22Rv1 (cell line): ENCODE measurements around the gene FIBCD1.

Experiments used
- H3K27ac ChIP-seq: fragments of 450-650 bp; 2 replicates; pipeline ENCODE4 v1.5.1; 2017
- ZFX ChIP-seq: fragments of 450-650 bp; IDR thresholded peaks from 2 replicates; pipeline ENCODE4 v1.6.1; 2017; ENCODE audit warnings: antibody characterized with exemption, borderline replicate concordance
- TF ChIP-seq, protein P1 (sequence below): fragments of 450-650 bp; IDR thresholded peaks from 2 replicates; pipeline ENCODE4 v1.5.1; 2017; ENCODE audit warnings: mild to moderate bottlenecking

The FIBCD1 gene

GRCh38 chr9:130900701-130901497, 38.1 kb downstream of the FIBCD1 start:
- TF ChIP-seq, protein P1, sequence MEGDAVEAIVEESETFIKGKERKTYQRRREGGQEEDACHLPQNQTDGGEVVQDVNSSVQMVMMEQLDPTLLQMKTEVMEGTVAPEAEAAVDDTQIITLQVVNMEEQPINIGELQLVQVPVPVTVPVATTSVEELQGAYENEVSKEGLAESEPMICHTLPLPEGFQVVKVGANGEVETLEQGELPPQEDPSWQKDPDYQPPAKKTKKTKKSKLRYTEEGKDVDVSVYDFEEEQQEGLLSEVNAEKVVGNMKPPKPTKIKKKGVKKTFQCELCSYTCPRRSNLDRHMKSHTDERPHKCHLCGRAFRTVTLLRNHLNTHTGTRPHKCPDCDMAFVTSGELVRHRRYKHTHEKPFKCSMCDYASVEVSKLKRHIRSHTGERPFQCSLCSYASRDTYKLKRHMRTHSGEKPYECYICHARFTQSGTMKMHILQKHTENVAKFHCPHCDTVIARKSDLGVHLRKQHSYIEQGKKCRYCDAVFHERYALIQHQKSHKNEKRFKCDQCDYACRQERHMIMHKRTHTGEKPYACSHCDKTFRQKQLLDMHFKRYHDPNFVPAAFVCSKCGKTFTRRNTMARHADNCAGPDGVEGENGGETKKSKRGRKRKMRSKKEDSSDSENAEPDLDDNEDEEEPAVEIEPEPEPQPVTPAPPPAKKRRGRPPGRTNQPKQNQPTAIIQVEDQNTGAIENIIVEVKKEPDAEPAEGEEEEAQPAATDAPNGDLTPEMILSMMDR = no peak
- no peak for TF ChIP-seq ZFX
- no peak overlapping the region for H3K27ac ChIP-seq

DNA sequence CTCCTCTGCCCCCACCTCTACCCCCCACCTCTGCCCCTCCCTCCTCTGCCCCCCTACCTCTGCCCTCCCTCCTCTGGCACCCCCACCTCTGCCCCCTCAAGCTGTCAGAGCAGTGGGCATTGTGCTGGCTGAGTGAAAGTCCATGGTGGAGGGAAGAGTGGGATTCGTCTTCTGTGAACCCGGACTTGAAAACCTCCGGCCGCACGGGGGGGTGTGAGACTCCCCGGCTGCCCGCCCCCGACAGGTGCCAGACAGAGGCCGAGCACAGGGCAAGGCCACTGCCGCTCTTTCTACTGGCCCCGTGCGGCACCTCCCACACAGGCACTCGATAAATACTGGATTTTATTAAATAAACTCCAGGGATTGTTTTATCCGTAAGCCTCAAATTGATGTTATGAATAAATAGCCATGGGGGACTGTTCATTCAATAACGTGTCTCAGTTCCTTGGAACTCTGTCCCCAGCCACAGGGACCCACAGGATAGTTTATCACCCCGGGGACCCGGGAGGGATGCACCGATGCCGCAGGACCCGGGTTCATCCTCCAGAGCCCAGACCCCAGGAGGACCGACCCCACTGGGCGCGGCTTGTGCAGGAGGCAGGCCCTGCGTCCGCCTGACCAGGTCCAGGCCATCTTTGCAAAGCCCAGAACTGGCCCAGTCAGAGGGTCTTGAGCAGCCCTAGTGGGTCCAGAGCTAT, 39.8 kb downstream of the FIBCD1 start:
- TF ChIP-seq, protein P1 = no peak
- no peak for TF ChIP-seq ZFX

GRCh38 chr9:130898552-130898852, 40.5 kb downstream of the FIBCD1 start:
- no peak overlapping the region for H3K27ac ChIP-seq
- TF ChIP-seq, protein P1 = no peak
- TF ChIP-seq ZFX = no peak

More for the DNA sequence above, 39.8 kb downstream of the FIBCD1 start:
- no peak overlapping the region for H3K27ac ChIP-seq

GRCh38 chr9:130897848-130898551, 41.0 kb downstream of the FIBCD1 start:
- TF ChIP-seq, protein P1 = no peak
- no peak for TF ChIP-seq ZFX
- no peak overlapping the region for H3K27ac ChIP-seq

DNA sequence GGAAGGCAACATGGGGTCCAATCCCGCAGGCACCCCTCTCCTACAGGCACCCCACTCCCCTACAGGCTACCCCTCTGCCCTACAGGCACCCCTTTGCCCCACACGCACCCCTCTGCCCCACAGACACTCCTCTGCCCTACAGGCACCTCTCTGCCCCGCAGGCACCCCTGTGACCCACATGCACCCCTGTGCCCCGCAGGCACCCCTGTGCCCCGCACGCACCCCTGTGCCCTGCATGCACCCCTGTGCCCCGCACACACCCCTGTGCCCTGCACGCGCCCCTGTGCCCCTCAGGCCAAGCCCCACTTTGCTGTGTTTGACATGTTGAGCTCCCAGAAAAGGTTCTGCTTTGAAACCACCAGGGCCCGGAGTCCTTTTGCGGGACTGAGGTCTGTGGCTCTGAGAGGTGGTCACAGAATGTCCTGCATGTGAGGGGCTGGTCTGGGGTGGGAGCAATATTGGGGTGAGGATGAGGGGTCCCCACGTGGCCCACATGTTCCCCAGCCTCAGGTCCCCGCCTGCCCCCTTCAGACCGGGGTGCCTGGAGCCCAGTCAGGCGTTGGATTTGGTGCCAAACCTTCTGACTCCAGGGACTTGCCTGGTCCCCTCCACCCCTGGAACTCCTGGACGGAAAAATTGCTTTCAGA, 41.8 kb downstream of the FIBCD1 start:
- no peak overlapping the region for H3K27ac ChIP-seq
- TF ChIP-seq ZFX = no peak
- TF ChIP-seq, protein P1 = no peak

GRCh38 chr9:130896233-130897014, 42.6 kb downstream of the FIBCD1 start, which contains the start of gene QRFP:
Gene QRFP (minus strand): TSS chr9:130896812. CDS start chr9:130893838, 2,974 bp downstream.
- TF ChIP-seq, protein P1 = peak; percentile 32; the same call in 1 of the 2 replicates
- TF ChIP-seq ZFX = no peak
- H3K27ac ChIP-seq = no peak within 1 kb of the TSS
